HEK293 (cell line): Measurements from ENCODE around the gene ZNRF2.

Source experiments
- CTCF ChIA-PET: fragments of 350-600 bp; formaldehyde crosslinking; extraction: SDS; loops from one replicate; lab custom pipeline; 2021; ENCODE audit warnings: antibody characterized with exemption; lab: Yijun Ruan, JAX
- POLR2A ChIA-PET: fragments of 300-600 bp; formaldehyde crosslinking; extraction: SDS; loops from one replicate; lab custom pipeline; 2020; ENCODE audit warnings: antibody characterized with exemption, inconsistent platforms; lab: Yijun Ruan, JAX
- H3K27ac ChIP-seq: fragments of 200-500 bp; sonication (Bioruptor generic); 2 replicates; pipeline ENCODE4 v1.5.1; 2014; ENCODE audit warnings: low read depth, low read length, control low read depth, inconsistent platforms; ENCODE audit errors: extremely low read depth
- H3K36me3 ChIP-seq, 2 experiments: fragments of 200-500 bp in 1 of 2; sonication (Bioruptor generic) in 1 of 2; 1 replicate in 1 of 2; 2 replicates in 1 of 2; pipeline ENCODE4 v1.5.1; 2014 to 2017; ENCODE audit warnings: inconsistent platforms in 2 of 2, low read length in 2 of 2; ENCODE audit not compliant: control insufficient read depth in 2 of 2, insufficient read depth in 1 of 2
- H3K4me1 ChIP-seq: fragments of 200-500 bp; sonication (Bioruptor generic); 2 replicates; pipeline ENCODE4 v1.5.1; 2014; ENCODE audit warnings: mild to moderate bottlenecking, low read length, inconsistent platforms; ENCODE audit not compliant: control insufficient read depth, insufficient read depth
- H3K4me3 ChIP-seq: 2 replicates; pipeline ENCODE4 v1.5.1; 2011; ENCODE audit warnings: low read depth, mild to moderate bottlenecking, control low read depth, low read length, moderate library complexity
- H3K9me3 ChIP-seq: fragments of 200-500 bp; sonication (Bioruptor generic); 2 replicates; pipeline ENCODE4 v1.5.1; 2014; ENCODE audit warnings: low read depth, low read length, inconsistent platforms; ENCODE audit not compliant: control insufficient read depth, insufficient read depth
- HOXC10 ChIP-seq: sonication (generic); formaldehyde crosslinking; IDR thresholded peaks from 2 replicates; pipeline ENCODE4 v1.8.1; 2023; ENCODE audit warnings: mild to moderate bottlenecking, missing genetic modification reagents
- PRDM10 ChIP-seq: fragments of 450-650 bp; formaldehyde crosslinking; IDR thresholded peaks from 2 replicates; pipeline ENCODE4 v1.5.1; 2016; ENCODE audit warnings: missing biosample characterization, missing genetic modification characterization
- PRDM2 ChIP-seq: fragments of 450-650 bp; formaldehyde crosslinking; IDR thresholded peaks from 2 replicates; pipeline ENCODE4 v1.5.1; 2016; ENCODE audit warnings: missing biosample characterization, missing genetic modification characterization, borderline replicate concordance
- WT1 ChIP-seq: fragments of 450-650 bp; formaldehyde crosslinking; IDR thresholded peaks from 2 replicates; pipeline ENCODE4 v1.5.1; 2016; ENCODE audit warnings: missing biosample characterization, missing genetic modification characterization
- YY2 ChIP-seq: fragments of 450-650 bp; formaldehyde crosslinking; IDR thresholded peaks from 2 replicates; pipeline ENCODE4 v1.5.1; 2016; ENCODE audit warnings: missing biosample characterization, missing genetic modification characterization
- ZBTB11 ChIP-seq: fragments of 450-650 bp; formaldehyde crosslinking; conservative IDR thresholded peaks from 2 replicates; pipeline ENCODE4 v1.5.1; 2016; ENCODE audit warnings: low read depth, missing biosample characterization, missing genetic modification characterization
- ZBTB26 ChIP-seq: fragments of 450-650 bp; formaldehyde crosslinking; optimal IDR thresholded peaks from 2 replicates; pipeline ENCODE3; 2016; ENCODE audit warnings: missing biosample characterization, mild to moderate bottlenecking, missing genetic modification characterization
- ZFHX2 ChIP-seq: fragments of 450-650 bp; formaldehyde crosslinking; conservative IDR thresholded peaks from 2 replicates; pipeline ENCODE4 v1.5.1; 2016; ENCODE audit warnings: missing biosample characterization, missing genetic modification characterization
- ZNF10 ChIP-seq: fragments of 450-650 bp; formaldehyde crosslinking; IDR thresholded peaks from 2 replicates; pipeline ENCODE4 v1.5.1; 2017; ENCODE audit warnings: missing biosample characterization, missing genetic modification characterization
- ZNF146 ChIP-seq: fragments of 450-650 bp; formaldehyde crosslinking; IDR thresholded peaks from 2 replicates; pipeline ENCODE4 v1.5.1; 2016; ENCODE audit warnings: missing biosample characterization, missing genetic modification characterization
- ZNF211 ChIP-seq: fragments of 450-650 bp; formaldehyde crosslinking; IDR thresholded peaks from 2 replicates; pipeline ENCODE4 v1.5.1; 2016; ENCODE audit warnings: low read depth, missing biosample characterization, missing genetic modification characterization
- ZNF311 ChIP-seq: fragments of 450-650 bp; formaldehyde crosslinking; IDR thresholded peaks from 2 replicates; pipeline ENCODE4 v1.5.1; 2017; ENCODE audit warnings: missing biosample characterization, missing genetic modification characterization, borderline replicate concordance
- ZNF362 ChIP-seq: fragments of 450-650 bp; formaldehyde crosslinking; IDR thresholded peaks from 2 replicates; pipeline ENCODE4 v1.5.1; 2016; ENCODE audit warnings: missing biosample characterization, missing genetic modification characterization
- ZNF37A ChIP-seq: fragments of 450-650 bp; IDR thresholded peaks from 2 replicates; pipeline ENCODE4 v1.5.1; 2018; ENCODE audit warnings: missing biosample characterization, missing genetic modification characterization
- ZNF658 ChIP-seq: fragments of 450-650 bp; formaldehyde crosslinking; IDR thresholded peaks from 2 replicates; pipeline ENCODE4; 2016; ENCODE audit warnings: missing biosample characterization, missing genetic modification characterization
- ZNF660 ChIP-seq: fragments of 450-650 bp; IDR thresholded peaks from 2 replicates; pipeline ENCODE4 v1.5.1; 2018; ENCODE audit warnings: missing biosample characterization, mild to moderate bottlenecking, missing genetic modification characterization

Gene ZNRF2

GRCh38 chr7:30371321-30371720, 86.9 kb downstream of the ZNRF2 start:
- Histone ChIP-seq H3K4me3 (no peak overlapping the region), H3K9me3 (no peaks in the 10 kb centered on the region), H3K27ac (no peak overlapping the region), H3K36me3 (peaks cover 0 to 5% of the 10 kb centered on the region in 2 experiments; a peak in 1 of 3 replicates), H3K4me1 (peaks cover 20% of the 10 kb centered on the region)
- POLR2A ChIA-PET = no interaction called here
- no peak for TF ChIP-seq ZNF658 (tag by site-specific recombination)
- TF ChIP-seq ZFHX2 (tag by site-specific recombination) = no peak
- TF ChIP-seq ZNF37A (tag by site-specific recombination) = no peak
- no peak for TF ChIP-seq HOXC10 (CRISPR knock-in tag)
- TF ChIP-seq PRDM10 (tag by site-specific recombination) = no peak
- TF ChIP-seq PRDM2 (tag by site-specific recombination) = no peak
- TF ChIP-seq WT1 (tag by site-specific recombination) = no peak
- no peak for TF ChIP-seq ZNF211
- TF ChIP-seq ZNF311 = no peak
- no peak for TF ChIP-seq ZNF660 (tag by site-specific recombination)
- TF ChIP-seq YY2 (tag by site-specific recombination) = no peak
- no peak for TF ChIP-seq ZNF10 (tag by site-specific recombination)
- TF ChIP-seq ZNF146 (tag by site-specific recombination) = no peak
- CTCF ChIA-PET = no interaction called here

- no peaks in the 10 kb centered on the region for H3K4me1 ChIP-seq
- ChIA-PET CTCF (no interaction called here), POLR2A (no interaction called here)
- H3K27ac ChIP-seq = no peak overlapping the region
- no peaks in the 10 kb centered on the region for H3K9me3 ChIP-seq
- H3K4me3 ChIP-seq = no peak overlapping the region
- H3K36me3 ChIP-seq = no peaks in the 10 kb centered on the region
- TF ChIP-seq ZNF362 = no peak
- TF ChIP-seq ZBTB11 (tag by site-specific recombination) = no peak
- no peak for TF ChIP-seq ZBTB26 (tag by site-specific recombination)
- no peak for TF ChIP-seq PRDM10 (tag by site-specific recombination)
These were observed 93.9 kb downstream of the ZNRF2 start for GRCh38 chr7:30378275-30378674.
